ENCODE results near the gene B3GNT7. TPM values are rescaled to one million over a fixed set of nuclear protein-coding genes. Genes with fewer than 3 reads are reported as not detected.

B3GNT7 gene
- total and polyA plus RNA-seq, 4 donors, result 0.74 to 1.7 (median 1.0) TPM

DNA sequence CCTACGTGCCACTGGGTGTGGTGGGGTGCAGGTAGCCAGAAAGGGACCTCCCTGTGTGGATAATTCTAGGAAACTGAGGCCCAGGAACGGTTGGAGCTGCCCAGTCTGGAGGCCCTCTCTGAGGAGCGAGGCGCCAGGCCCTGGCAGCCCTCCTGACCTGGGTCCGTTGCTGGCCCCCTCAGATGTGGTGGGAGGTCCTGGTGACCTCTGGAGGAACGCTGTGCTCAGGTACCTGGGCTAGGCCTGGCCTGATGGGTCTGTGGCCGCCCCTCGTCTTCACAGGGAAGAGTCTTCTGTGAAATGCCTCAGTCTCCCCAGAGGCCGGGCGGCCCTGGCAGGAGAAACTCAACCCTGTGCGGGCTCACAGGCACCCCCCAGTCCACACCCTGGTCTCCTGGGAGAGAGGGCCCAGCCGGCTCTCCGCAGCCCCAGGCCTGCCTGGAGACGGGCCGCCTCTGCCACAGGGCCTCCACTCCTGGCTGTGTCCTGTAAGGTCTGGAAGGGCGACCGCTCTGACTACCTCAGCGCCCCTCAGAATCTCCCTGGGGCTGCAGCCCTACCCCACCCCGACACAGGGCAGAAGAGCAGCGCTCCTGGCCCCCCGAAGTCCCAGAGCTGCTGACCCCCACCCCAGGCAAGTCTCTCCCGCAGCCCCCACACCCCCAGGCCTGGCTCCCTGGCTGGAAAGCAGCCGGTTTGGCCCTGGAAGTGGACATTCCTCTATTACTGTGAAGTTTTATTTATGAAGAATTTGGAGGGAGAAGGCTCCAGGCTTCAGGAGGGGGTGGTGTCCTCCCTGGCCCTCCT is 3.7 kb downstream of the B3GNT7 start (continued):
- TF ChIP-seq, protein P1, sequence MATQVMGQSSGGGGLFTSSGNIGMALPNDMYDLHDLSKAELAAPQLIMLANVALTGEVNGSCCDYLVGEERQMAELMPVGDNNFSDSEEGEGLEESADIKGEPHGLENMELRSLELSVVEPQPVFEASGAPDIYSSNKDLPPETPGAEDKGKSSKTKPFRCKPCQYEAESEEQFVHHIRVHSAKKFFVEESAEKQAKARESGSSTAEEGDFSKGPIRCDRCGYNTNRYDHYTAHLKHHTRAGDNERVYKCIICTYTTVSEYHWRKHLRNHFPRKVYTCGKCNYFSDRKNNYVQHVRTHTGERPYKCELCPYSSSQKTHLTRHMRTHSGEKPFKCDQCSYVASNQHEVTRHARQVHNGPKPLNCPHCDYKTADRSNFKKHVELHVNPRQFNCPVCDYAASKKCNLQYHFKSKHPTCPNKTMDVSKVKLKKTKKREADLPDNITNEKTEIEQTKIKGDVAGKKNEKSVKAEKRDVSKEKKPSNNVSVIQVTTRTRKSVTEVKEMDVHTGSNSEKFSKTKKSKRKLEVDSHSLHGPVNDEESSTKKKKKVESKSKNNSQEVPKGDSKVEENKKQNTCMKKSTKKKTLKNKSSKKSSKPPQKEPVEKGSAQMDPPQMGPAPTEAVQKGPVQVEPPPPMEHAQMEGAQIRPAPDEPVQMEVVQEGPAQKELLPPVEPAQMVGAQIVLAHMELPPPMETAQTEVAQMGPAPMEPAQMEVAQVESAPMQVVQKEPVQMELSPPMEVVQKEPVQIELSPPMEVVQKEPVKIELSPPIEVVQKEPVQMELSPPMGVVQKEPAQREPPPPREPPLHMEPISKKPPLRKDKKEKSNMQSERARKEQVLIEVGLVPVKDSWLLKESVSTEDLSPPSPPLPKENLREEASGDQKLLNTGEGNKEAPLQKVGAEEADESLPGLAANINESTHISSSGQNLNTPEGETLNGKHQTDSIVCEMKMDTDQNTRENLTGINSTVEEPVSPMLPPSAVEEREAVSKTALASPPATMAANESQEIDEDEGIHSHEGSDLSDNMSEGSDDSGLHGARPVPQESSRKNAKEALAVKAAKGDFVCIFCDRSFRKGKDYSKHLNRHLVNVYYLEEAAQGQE (IDR thresholded peaks at IDR 0.05), result no peak
- TF ChIP-seq NR2F2 (IDR thresholded peaks at IDR 0.05) (no peak), GABPA (IDR thresholded peaks at IDR 0.05 in 1 of 2, conservative IDR thresholded peaks at IDR 0.05 in 1 of 2) (no peak)
- TF ChIP-seq, protein P2, sequence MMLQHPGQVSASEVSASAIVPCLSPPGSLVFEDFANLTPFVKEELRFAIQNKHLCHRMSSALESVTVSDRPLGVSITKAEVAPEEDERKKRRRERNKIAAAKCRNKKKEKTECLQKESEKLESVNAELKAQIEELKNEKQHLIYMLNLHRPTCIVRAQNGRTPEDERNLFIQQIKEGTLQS (IDR thresholded peaks at IDR 0.05), result no peak

DNA sequence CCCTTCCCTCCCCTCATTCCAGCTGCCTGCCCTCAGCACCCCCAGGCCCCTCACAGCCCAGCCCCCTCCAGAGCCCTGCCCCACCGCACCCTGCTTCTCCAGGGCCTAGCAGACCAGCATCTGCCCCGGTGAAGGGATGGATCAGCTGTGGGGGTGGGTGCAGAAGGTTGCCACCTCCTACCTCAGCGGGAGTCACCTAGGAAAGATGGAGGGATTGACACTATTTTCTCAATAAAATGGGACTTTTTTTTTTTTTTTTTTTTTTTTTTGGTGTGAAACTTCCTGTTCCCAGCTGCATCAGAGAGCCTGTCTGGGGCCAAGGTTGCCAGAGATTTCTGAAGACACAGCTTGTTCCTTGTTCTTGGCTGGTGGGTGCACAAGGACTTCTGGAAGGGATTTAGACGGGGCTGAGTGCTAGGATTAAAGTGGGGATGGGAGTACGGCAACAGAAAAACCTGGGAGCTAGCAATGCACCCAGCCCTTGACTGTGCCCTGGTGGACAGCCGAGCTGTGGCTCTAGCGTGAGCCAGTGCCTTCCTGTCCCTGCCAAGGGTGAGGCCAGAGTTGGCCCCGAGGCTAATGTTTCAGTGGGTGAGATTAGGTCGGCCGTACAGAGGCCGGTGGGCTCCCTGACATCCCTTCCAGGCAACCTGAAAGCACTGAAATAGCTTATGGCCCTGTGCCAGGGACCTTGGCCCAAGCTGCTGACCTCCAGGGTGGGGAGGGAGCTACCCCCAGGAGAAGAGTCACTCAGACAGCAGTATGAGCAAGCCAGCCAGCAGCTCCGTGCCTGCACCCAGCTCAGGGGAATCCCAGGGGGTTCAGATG is 4.6 kb downstream of the B3GNT7 start:
- Histone ChIP-seq H3K36me3 (ENCODE audit: control insufficient read depth in 4 of 4, insufficient read depth in 3 of 4, low read depth in 1 of 4, low read length in 3 of 4) (no peaks in the 10 kb centered on the region), H3K27me3 (ENCODE audit: control insufficient read depth in 4 of 4, insufficient read depth in 4 of 4, low read length in 3 of 4) (no peaks in the 10 kb centered on the region), H3K9ac (ENCODE audit: low read depth in 1 of 2, low read length in 2 of 2) (peak overlapping the region; percentile 7 to 30), H3K4me3 (ENCODE audit: low read depth in 1 of 3, low read length in 3 of 3) (no peak overlapping the region), H3K27ac (ENCODE audit: low read depth in 1 of 2, low read length in 2 of 2) (peak overlapping the region in 1 of 2 donors; percentile 42), H3K9me3 (ENCODE audit: control insufficient read depth in 4 of 4, low read length in 3 of 4) (no peaks in the 10 kb centered on the region), H3K4me1 (ENCODE audit: control insufficient read depth in 4 of 4, insufficient read depth in 4 of 4, low read length in 3 of 4) (peaks cover 6 to 8% (median 6%) of the 10 kb centered on the region in 4 donors)
- TF ChIP-seq RAD21 (IDR thresholded peaks at IDR 0.05) (no peak), NR2F2 (IDR thresholded peaks at IDR 0.05) (no peak), HNF4A (conservative IDR thresholded peaks at IDR 0.05) (no peak), RXRA (IDR thresholded peaks at IDR 0.05) (no peak), EGR1 (IDR thresholded peaks at IDR 0.05; ENCODE audit: low read depth in 2 of 2) (no peak), FOXA2 (IDR thresholded peaks at IDR 0.05) (no peak), FOXA1 (IDR thresholded peaks at IDR 0.05) (no peak), HNF4G (IDR thresholded peaks at IDR 0.05) (no peak)
- TF ChIP-seq, protein P3, sequence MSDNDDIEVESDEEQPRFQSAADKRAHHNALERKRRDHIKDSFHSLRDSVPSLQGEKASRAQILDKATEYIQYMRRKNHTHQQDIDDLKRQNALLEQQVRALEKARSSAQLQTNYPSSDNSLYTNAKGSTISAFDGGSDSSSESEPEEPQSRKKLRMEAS (IDR thresholded peaks at IDR 0.05), result no peak
- TF ChIP-seq, protein P4, sequence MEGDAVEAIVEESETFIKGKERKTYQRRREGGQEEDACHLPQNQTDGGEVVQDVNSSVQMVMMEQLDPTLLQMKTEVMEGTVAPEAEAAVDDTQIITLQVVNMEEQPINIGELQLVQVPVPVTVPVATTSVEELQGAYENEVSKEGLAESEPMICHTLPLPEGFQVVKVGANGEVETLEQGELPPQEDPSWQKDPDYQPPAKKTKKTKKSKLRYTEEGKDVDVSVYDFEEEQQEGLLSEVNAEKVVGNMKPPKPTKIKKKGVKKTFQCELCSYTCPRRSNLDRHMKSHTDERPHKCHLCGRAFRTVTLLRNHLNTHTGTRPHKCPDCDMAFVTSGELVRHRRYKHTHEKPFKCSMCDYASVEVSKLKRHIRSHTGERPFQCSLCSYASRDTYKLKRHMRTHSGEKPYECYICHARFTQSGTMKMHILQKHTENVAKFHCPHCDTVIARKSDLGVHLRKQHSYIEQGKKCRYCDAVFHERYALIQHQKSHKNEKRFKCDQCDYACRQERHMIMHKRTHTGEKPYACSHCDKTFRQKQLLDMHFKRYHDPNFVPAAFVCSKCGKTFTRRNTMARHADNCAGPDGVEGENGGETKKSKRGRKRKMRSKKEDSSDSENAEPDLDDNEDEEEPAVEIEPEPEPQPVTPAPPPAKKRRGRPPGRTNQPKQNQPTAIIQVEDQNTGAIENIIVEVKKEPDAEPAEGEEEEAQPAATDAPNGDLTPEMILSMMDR (IDR thresholded peaks at IDR 0.05; ENCODE audit: low read depth, low read length, missing input control), result no peak
- TF ChIP-seq, protein P5, sequence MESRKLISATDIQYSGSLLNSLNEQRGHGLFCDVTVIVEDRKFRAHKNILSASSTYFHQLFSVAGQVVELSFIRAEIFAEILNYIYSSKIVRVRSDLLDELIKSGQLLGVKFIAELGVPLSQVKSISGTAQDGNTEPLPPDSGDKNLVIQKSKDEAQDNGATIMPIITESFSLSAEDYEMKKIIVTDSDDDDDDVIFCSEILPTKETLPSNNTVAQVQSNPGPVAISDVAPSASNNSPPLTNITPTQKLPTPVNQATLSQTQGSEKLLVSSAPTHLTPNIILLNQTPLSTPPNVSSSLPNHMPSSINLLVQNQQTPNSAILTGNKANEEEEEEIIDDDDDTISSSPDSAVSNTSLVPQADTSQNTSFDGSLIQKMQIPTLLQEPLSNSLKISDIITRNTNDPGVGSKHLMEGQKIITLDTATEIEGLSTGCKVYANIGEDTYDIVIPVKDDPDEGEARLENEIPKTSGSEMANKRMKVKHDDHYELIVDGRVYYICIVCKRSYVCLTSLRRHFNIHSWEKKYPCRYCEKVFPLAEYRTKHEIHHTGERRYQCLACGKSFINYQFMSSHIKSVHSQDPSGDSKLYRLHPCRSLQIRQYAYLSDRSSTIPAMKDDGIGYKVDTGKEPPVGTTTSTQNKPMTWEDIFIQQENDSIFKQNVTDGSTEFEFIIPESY (IDR thresholded peaks at IDR 0.05), result no peak
- TF ChIP-seq, protein P1 (IDR thresholded peaks at IDR 0.05), result no peak
- no peak for DNase-seq (ENCODE audit: low spot score)
- WGBS, result 46% methylated on average over 12 of the region's 12 CpGs

Measured in liver (tissue), 9 donors.